Testis (tissue), 3 donors: ENCODE results near the gene CAVIN3. TPM values are rescaled to one million over a fixed set of nuclear protein-coding genes. Genes with fewer than 3 reads are reported as not detected.

Experiments
- DNase-seq: peaks from one replicate; pipeline ENCODE4 v3.0.0-alpha.2; 2019
- H3K27ac ChIP-seq, 2 donors: fragments of 200-600 bp; sonication (generic); one replicate each; pipeline ENCODE4 v1.5.1; 2019
- H3K27me3 ChIP-seq: fragments of 200-600 bp; sonication (generic); one replicate; pipeline ENCODE4 v1.5.1; 2019
- H3K36me3 ChIP-seq: fragments of 200-600 bp; sonication (generic); one replicate; pipeline ENCODE4 v1.5.1; 2017; ENCODE audit warnings: low read depth; ENCODE audit errors: missing control alignments
- H3K4me1 ChIP-seq: fragments of 200-600 bp; sonication (generic); one replicate; pipeline ENCODE4 v1.5.1; 2019
- H3K4me3 ChIP-seq, 2 donors: fragments of 200-600 bp; sonication (generic); one replicate each; pipeline ENCODE4 v1.5.1; 2017 to 2019
- H3K9me3 ChIP-seq: fragments of 200-600 bp; sonication (generic); one replicate; pipeline ENCODE4 v1.5.1; 2017
- POLR2A ChIP-seq: fragments of 450-650 bp; IDR thresholded peaks from one replicate; pipeline ENCODE4 v1.6.1; 2017; ENCODE audit warnings: antibody characterized with exemption, mild to moderate bottlenecking, moderate library complexity
- WGBS, 2 donors: methylation state at CpG; one replicate each; pipeline ENCODE4 v1.1.5; 2018; 5-methylcytosine and 5-hydroxymethylcytosine counted together
- intact Hi-C: fragments of 100-400 bp; cut with DNase I; formaldehyde crosslinking; loops from one replicate; pipeline ENCODE4 v1.15.1; 2023; ENCODE audit warnings: low total_unique reads
- polyA plus RNA-seq: library from polyadenylated mRNA; stranded (reverse); fragments of 350-450 nt; fragmentation: Illumina TruSeq; extraction: RNeasy Lipid Tissue Mini Kit (QIAGEN cat#74804); gene quantifications from one replicate; pipeline ENCODE4 v1.2.3, GENCODE V29; 2014; ENCODE audit warnings: low read depth, low replicate concordance; ENCODE audit not compliant: insufficient read depth
- total RNA-seq, 2 donors: library from RNA; depleted of rRNA; stranded (reverse); fragments of >200 nt; gene quantifications; one replicate each; pipeline ENCODE4 v1.2.3, GENCODE V29; 2016
- TF ChIP-seq, protein P1 (sequence below), 3 experiments: fragments of 450-650 bp in 2 of 3; fragments of 200-600 bp in 1 of 3; sonication (generic) in 1 of 3; IDR thresholded peaks; one replicate each; pipeline ENCODE4 v1.5.1; 2016 to 2019; ENCODE audit warnings: antibody characterized with exemption in 3 of 3, mild to moderate bottlenecking in 2 of 3, moderate library complexity in 1 of 3

The CAVIN3 gene
- total and polyA plus RNA-seq, 3 donors from 2014 or later: 103 to 237 (median 177) TPM

DNA sequence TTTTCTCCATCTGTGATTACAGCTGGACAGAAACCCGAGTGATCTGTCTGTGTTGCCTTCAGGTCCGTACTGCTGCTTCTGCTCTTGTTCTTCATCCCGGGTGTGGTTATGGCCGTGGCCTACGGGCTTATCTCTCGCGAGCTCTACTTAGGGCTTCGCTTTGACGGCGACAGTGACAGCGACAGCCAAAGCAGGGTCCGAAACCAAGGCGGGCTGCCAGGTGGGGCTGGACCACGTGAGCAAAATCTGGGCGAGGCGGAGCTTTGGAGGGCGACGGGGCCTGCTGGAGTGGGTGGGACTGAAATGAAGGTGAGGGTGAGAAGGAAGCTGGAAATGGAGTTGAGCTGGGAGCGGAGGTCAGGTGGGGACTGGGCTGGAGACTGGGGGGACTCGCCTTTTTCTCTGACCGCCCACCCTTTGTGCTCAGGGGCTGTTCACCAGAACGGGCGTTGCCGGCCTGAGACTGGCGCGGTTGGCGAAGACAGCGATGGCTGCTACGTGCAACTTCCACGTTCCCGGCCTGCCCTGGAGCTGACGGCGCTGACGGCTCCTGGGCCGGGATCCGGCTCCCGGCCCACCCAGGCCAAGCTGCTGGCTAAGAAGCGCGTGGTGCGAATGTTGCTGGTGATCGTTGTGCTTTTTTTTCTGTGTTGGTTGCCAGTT lies 49.6 kb downstream of the CAVIN3 start:
- DNase-seq: no peak
- Histone ChIP-seq H3K4me3 (peak overlapping the region in 1 of 2 donors; percentile 20), H3K36me3 (no peaks in the 10 kb centered on the region), H3K4me1 (peaks cover 3% of the 10 kb centered on the region), H3K9me3 (no peaks in the 10 kb centered on the region), H3K27me3 (no peaks in the 10 kb centered on the region), H3K27ac (no peak overlapping the region)
- TF ChIP-seq, protein P1, sequence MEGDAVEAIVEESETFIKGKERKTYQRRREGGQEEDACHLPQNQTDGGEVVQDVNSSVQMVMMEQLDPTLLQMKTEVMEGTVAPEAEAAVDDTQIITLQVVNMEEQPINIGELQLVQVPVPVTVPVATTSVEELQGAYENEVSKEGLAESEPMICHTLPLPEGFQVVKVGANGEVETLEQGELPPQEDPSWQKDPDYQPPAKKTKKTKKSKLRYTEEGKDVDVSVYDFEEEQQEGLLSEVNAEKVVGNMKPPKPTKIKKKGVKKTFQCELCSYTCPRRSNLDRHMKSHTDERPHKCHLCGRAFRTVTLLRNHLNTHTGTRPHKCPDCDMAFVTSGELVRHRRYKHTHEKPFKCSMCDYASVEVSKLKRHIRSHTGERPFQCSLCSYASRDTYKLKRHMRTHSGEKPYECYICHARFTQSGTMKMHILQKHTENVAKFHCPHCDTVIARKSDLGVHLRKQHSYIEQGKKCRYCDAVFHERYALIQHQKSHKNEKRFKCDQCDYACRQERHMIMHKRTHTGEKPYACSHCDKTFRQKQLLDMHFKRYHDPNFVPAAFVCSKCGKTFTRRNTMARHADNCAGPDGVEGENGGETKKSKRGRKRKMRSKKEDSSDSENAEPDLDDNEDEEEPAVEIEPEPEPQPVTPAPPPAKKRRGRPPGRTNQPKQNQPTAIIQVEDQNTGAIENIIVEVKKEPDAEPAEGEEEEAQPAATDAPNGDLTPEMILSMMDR (IDR thresholded peaks at IDR 0.05): no peak
- no peak for TF ChIP-seq POLR2A
- WGBS, 2 donors: 60 to 80% methylated on average over 36 to 41 of the region's 41 CpGs
- intact Hi-C loops: no loop called here

DNA sequence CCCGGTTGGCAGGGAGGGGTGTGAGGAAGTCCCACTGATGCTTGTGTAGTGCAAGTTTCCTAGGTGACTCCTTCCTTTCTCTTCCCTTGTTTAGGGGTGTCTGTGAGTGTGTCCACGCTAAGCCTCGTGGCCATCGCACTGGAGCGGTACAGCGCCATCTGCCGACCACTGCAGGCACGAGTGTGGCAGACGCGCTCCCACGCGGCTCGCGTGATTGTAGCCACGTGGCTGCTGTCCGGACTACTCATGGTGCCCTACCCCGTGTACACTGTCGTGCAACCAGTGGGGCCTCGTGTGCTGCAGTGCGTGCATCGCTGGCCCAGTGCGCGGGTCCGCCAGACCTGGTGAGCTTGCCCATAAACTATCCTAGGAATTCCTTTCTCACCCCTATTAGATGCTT lies 50.3 kb downstream of the CAVIN3 start:
- TF ChIP-seq, protein P1 (IDR thresholded peaks at IDR 0.05): peak in 1 of 3 experiments; percentile 17
- TF ChIP-seq POLR2A: no peak
- 69 to 89% methylated on average over 19 to 24 of the region's 24 CpGs for WGBS, 2 donors
- Histone ChIP-seq H3K36me3 (no peaks in the 10 kb centered on the region), H3K9me3 (no peaks in the 10 kb centered on the region), H3K27me3 (no peaks in the 10 kb centered on the region), H3K4me3 (peak overlapping the region in 1 of 2 donors; percentile 20), H3K4me1 (peaks cover 3% of the 10 kb centered on the region), H3K27ac (no peak overlapping the region)
- intact Hi-C loops: no loop called here
- peak; percentile 46 for DNase-seq

Other genes starting within 250 kb of the CAVIN3 start
- gene OR56B4, start 212.8 kb downstream of the CAVIN3 start, total RNA-seq: not detected
- gene OR56B4, start 212.8 kb downstream of the CAVIN3 start, polyA plus RNA-seq: not detected
- under 1 TPM in 1 of 2 donors, not detected in 1; 0.68 TPM for gene OR52B2, start 150.2 kb downstream of the CAVIN3 start, total RNA-seq
- not detected for gene OR52B2, start 150.2 kb downstream of the CAVIN3 start, polyA plus RNA-seq
- not detected for gene OR52W1, start 121.3 kb downstream of the CAVIN3 start, total RNA-seq
- not detected for gene OR52W1, start 121.3 kb downstream of the CAVIN3 start, polyA plus RNA-seq
- 10 to 100 TPM; 10.1 to 38.5 TPM for gene C11orf42, start 114.9 kb downstream of the CAVIN3 start, total RNA-seq
- 28.9 TPM for gene C11orf42, start 114.9 kb downstream of the CAVIN3 start, polyA plus RNA-seq
- 100 to 1,000 TPM; 134 to 156 TPM for gene FHIP1B, start 85.9 kb downstream of the CAVIN3 start, total RNA-seq
- gene FHIP1B, start 85.9 kb downstream of the CAVIN3 start, polyA plus RNA-seq: 98.3 TPM
- 1 to 10 TPM; 7.9 to 9.1 TPM for gene CNGA4, start 81.4 kb downstream of the CAVIN3 start, total RNA-seq
- 14.4 TPM for gene CNGA4, start 81.4 kb downstream of the CAVIN3 start, polyA plus RNA-seq
- under 1 TPM; 0.37 to 0.63 TPM for gene CCKBR, start 60.7 kb downstream of the CAVIN3 start, total RNA-seq
- 0.47 TPM for gene CCKBR, start 60.7 kb downstream of the CAVIN3 start, polyA plus RNA-seq
- gene SMPD1, start 70.0 kb upstream of the CAVIN3 start, total RNA-seq: 10 to 100 TPM; 30.4 to 41.2 TPM
- gene SMPD1, start 70.0 kb upstream of the CAVIN3 start, polyA plus RNA-seq: 27.4 TPM
- gene APBB1, start 98.6 kb upstream of the CAVIN3 start, total RNA-seq: 10 to 100 TPM; 42.6 to 57.3 TPM
- gene APBB1, start 98.6 kb upstream of the CAVIN3 start, polyA plus RNA-seq: 43.7 TPM
- 1 to 10 TPM; 2.7 to 4.2 TPM for gene HPX, start 120.5 kb upstream of the CAVIN3 start, total RNA-seq
- gene HPX, start 120.5 kb upstream of the CAVIN3 start, polyA plus RNA-seq: 3.1 TPM
- 10 to 100 TPM; 29.4 TPM for gene TRIM3, start 153.4 kb upstream of the CAVIN3 start, total RNA-seq
- 15.0 TPM for gene TRIM3, start 153.4 kb upstream of the CAVIN3 start, polyA plus RNA-seq
- gene ARFIP2, start 160.8 kb upstream of the CAVIN3 start, total RNA-seq: 10 to 100 TPM; 70.2 to 80.1 TPM
- 56.1 TPM for gene ARFIP2, start 160.8 kb upstream of the CAVIN3 start, polyA plus RNA-seq
- 10 to 100 TPM; 49.1 to 55.1 TPM for gene TIMM10B, start 161.0 kb upstream of the CAVIN3 start, total RNA-seq
- 37.0 TPM for gene TIMM10B, start 161.0 kb upstream of the CAVIN3 start, polyA plus RNA-seq
- gene DNHD1, start 176.8 kb upstream of the CAVIN3 start, total RNA-seq: 100 to 1,000 TPM in 1 of 2 donors, 10 to 100 TPM in 1; 66.3 to 103 TPM
- 83.2 TPM for gene DNHD1, start 176.8 kb upstream of the CAVIN3 start, polyA plus RNA-seq